Superior temporal gyrus (tissue), 1 donor: Measurements from ENCODE around the gene CACNB2.
"Not testable (repeated sequence)": the region's sequence is repeated elsewhere in the genome, so short reads cannot be mapped to it uniquely, and the experiment has no call there.

Experiments
- DNase-seq: peaks from one replicate; pipeline ENCODE4 v3.0.0-alpha.2; 2016; ENCODE audit errors: extremely low spot score

Gene CACNB2

GRCh38 chr10:18145652-18146051 is 5.4 kb downstream of the CACNB2 start:
- DNase-seq = no peak

DNA sequence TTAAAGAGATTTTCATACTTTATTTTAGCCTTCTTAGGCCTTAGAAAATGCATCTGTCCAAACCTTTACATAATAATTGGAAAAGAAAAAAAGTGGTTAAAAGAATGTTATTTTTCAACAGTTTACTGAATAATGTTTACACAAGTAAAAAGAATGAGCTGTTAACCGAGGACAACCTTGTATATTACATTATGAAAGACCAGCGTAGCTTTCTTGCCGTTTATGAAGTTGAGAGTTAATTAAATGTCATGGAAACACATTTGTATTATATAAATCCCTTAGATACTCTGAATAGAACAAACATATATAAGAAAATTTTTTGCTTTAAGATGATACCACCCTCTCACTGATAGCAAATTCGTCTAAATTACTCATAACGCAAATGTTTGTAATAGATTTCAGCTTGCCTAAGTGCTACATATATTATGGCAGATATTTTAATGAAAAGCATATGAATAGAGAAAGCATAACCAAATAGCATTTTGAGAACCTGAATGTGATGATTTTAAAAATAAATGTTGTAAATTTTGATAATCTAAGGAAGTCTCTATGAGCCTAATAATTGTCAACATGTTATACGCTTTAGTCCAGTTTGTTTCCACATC is 9.1 kb downstream of the CACNB2 start:
- no peak for DNase-seq

DNA sequence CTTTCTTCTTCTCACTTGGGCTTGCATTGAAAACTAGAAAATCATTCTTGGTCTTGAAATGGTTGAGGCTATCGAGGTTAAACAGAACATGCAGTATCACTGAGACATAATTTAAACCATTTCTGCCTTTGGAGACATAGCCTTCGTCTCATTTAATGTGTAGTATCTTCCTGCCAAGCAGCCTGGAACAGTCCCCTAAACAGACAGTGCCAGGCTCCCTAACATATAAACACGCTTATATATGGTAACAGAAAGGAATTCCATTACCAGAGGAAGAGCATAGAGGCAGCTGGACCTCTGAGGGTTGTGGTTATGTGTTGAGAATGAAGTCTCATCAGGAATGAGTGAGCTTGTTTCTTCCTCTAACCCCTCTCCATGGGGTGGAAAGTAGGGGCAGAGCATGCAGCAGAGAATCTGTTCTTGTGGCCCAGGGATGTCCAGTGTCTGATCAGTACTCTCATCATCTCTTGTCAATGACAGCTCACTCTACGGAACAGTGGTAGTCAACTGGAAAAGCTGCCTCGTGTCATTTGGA is 11.2 kb downstream of the CACNB2 start:
- no peak for DNase-seq

DNA sequence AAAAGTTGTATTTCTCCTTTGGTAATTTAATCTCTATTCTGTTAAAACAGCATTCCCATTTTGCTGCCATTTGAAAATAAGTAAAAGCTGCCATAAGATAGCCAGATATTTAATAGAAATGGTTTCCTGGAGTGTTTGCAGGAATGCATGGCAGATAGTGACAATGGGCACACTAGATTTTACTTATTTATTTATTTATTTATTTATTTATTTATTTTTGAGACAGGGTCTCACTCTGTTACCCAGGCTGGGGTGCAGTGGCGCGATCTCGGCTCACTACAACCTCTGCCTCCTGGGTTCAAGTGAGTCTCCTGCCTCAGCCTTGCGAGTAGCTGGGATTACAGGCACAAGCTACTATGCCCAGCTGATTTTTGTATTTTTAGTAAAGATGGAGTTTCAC is 13.2 kb downstream of the CACNB2 start:
- DNase-seq = not testable (repeated sequence)

DNA sequence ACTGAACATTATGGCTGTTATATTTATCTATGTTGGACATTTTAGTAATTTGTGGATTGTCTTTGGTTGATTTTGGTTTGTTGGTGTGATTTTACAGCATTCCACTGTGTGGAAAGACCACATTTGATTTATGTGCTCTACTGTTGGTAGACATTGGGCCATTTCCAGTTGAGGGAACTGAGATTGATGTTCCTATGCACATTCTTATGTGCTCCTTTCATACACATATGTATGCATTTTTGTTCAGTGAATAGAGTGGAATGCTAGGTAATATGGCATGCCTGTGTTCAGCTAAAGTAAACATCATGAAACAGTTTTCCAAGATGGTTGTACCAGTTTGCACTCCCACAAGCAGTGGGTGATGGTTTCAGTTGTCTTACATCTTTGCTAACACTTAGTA is 15.1 kb downstream of the CACNB2 start:
- no peak for DNase-seq

DNA sequence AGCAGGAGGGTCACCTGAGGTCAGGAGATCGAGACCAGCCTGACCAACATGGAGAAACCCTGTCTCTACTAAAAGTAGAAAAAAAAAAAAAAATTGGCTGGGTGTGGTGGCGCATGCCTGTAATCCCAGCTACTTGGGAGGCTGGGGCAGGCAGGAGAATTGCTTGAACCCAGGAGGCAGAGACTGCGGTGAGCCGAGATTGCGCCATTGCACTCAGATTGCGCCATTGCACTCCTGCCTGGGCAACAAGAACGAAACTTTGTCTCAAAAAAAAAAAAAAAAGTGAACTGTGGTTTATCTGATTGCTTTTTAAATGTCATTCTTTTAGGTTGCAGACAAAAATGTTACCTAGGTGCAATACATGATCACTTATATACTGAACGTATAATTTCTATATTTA is 16.6 kb downstream of the CACNB2 start:
- not testable (repeated sequence) for DNase-seq

- DNase-seq = no peak
Observed at GRCh38 chr10:18157881-18158280, 17.7 kb downstream of the CACNB2 start.

GRCh38 chr10:18158773-18159265 is 18.6 kb downstream of the CACNB2 start:
- peak; percentile 53 for DNase-seq

DNA sequence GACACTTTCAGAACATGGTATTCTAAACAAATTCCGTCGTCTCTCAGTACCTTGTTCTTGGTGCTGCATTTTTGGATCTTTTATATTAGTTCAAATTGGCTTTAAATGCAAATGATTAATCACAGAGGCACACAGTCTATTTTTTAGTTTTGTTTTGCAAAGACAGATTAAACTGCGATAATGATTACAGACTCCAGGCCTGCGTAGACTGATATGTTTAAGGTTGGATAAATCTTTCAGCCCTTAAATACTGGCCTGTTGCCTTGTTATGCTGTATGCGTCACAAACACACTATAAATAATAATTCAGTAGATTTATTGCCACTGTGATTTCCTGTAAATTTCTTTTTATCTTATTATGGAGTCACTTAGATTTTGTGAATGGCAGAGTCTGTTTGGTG is 19.3 kb downstream of the CACNB2 start:
- DNase-seq = no peak

GRCh38 chr10:18162021-18162627 is 21.9 kb downstream of the CACNB2 start:
- DNase-seq = no peak

- no peak for DNase-seq
Observed at GRCh38 chr10:18164093-18164492, 23.9 kb downstream of the CACNB2 start.

DNA sequence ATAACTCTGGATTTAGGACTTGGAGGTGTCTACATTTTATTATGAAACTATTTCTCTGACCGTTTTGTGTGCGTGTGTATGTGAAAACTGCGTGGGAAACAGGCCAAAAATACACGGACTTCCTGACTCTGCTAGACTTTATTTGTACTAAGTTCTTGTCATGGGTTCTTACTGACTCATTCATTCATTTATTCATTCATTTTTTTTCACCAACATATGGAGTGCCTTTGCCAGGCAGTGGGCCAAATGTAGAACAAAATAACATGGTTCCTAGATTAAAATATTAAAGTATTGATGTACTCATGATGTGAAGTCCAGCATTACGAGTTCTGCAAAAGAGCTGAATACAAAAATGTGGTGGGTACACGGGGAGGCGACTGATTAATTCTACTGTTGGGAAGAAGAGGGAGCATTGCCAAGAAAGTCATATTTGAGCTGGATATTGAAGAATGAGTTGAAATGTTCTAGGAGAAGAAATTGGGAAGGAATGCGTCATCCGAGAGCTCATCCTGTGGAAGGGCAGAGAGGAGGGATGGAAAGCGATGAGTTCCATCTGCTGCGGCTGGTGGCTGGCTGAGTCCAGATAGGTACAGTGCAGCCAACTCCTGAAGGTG is 24.6 kb downstream of the CACNB2 start:
- peak; percentile 59 for DNase-seq

GRCh38 chr10:18178854-18179483 is 38.7 kb downstream of the CACNB2 start:
- no peak for DNase-seq

DNA sequence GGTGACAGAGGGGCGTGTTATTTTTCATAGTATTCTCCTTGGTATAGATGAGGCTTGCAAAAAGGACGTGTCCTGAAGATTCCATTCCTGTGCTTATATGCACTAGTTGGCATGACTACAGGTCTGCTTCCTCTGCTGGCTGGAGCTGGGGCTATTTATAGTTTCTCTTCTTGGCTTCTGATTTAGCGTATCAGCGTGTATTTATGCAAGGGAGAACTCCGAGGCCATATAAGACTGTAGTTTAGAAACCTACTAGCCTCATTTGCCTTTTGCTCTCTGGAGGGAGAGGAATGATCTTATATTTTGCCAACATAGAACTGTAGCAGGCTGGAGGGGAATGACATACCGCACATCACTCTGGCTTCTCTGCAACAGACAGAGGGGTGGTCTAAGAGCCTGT is 39.7 kb downstream of the CACNB2 start:
- peak; percentile 37 for DNase-seq

GRCh38 chr10:18181382-18181781 is 41.2 kb downstream of the CACNB2 start:
- DNase-seq = not testable (repeated sequence)

DNA sequence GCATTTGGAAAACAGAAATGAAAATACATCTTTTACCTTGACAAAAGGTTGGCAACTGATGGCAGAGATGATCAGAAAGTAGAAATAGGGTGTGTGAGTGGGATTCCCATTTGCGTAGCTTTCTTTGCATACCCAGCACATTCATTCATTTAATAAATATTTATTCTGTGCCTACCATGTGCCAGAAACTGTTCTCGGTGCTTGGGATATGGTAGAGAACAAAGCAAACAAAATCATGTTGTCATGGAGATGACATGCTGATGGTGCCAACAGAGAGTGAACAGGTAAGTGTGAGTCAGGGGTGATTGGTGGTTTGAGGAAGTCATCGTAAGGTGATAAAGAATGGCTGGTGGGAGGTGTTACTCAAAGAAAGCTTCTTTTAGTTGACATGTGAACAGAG is 45.4 kb downstream of the CACNB2 start:
- DNase-seq = no peak

- no peak for DNase-seq
Observed at GRCh38 chr10:18190840-18191239, 50.6 kb downstream of the CACNB2 start.

GRCh38 chr10:18194634-18195033 is 54.4 kb downstream of the CACNB2 start:
- no peak for DNase-seq

DNA sequence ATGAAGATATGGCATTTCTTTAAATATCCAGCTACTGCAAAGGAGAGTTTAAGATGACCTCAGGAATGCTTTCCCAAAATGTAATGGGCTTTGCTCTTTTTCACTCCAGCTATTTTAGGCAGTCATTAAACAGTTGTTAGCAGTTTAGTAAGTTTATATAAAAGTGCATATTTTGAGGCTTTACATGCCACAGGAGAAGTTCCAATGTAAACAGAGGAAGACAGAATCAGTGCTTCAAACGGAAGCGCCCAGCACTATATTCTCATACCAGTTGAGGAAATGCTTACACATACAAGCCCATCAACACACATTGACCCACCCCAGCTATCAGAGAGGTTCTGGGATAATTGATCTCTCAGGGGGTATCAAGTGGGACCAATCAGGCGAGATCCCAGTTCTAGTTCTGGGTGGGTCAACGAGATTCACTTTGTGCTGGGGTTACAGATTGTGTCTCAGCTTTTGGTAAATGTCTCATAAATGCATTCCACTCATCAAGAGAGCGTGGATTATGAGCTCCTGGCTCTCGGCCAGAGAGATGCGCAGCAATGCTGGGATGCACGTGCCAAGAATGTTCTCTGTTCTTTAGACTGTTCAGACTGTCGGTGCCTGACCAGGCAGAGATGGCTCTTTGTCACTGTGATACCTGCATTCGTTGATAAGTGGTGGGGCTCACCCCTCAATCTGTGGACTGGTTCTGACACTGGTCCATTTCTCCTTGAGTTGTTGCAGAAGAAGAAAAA is 55.0 kb downstream of the CACNB2 start:
- DNase-seq = no peak

- DNase-seq = no peak
Observed at GRCh38 chr10:18196806-18197550, 56.8 kb downstream of the CACNB2 start.

- no peak for DNase-seq
Observed at GRCh38 chr10:18197706-18198105, 57.5 kb downstream of the CACNB2 start.
